Esophagus muscularis mucosa (tissue), 3 donors: ENCODE measurements around the gene ERH.

Experiments
- CTCF ChIP-seq, 3 experiments: fragments of 200-600 bp in 2 of 3; fragments of 450-650 bp in 1 of 3; sonication (generic) in 2 of 3; IDR thresholded peaks; one replicate each; pipeline ENCODE4 v1.5.1; 2017 to 2019; ENCODE audit warnings: antibody characterized with exemption in 3 of 3, mild to moderate bottlenecking in 2 of 3, moderate library complexity in 1 of 3
- EP300 ChIP-seq: sonication (generic); formaldehyde crosslinking; IDR thresholded peaks from one replicate; pipeline ENCODE4 v1.6.1; 2017; ENCODE audit warnings: antibody characterized with exemption

DNA sequence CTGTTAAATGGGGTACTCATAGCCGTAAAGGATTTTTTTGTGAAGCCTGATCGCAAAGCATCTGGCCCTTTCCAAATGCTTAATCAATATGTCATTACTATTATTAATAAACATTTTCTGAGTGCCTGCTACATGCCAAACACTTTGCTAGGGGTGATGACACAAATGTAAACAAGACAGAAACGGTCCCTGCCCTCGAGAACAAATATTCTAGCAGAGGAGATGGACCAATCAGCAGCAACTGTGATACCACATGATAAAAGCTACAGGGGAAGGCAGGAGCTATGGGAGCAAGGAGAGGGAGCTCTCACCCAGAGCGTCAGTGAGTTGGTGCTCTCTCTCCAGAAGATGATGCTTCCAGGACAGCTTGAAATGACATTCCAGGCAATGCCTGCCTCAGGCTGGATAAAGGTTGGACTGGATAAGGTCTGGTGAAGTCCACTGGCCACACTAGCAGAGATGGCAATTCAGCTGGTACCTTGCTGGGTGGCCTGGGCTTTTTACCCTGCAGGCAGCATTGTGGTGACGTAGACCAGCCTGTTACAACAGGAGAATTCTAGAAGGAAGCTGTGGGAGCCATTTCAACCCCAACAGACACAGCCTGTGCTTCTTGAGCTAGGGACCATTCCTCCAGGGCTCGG, 41.1 kb downstream of the ERH start:
- TF ChIP-seq EP300 (no peak), CTCF (IDR thresholded peaks at IDR 0.05) (no peak)
